Stimulated activated CD4-positive, alpha-beta T cell treated with anti-CD3 and anti-CD28 coated beads, Interleukin-1b, Interleukin-23, amount 100 ng/mL, for 24 hours (primary cell): Measurements from ENCODE around the gene SDF4.

Source experiments
- DNase-seq, 4 experiments: peaks; one replicate each; pipeline ENCODE4 v3.0.0-alpha.2; 2020; ENCODE audit warnings: low read depth in 4 of 4, low spot score in 1 of 4

The SDF4 gene

GRCh38 chr1:1229770-1230169, 2.0 kb downstream of the SDF4 start:
- DNase-seq: no peak

GRCh38 chr1:1228596-1229321, 3.0 kb downstream of the SDF4 start:
- no peak for DNase-seq

GRCh38 chr1:1228187-1228586, 3.6 kb downstream of the SDF4 start:
- no peak for DNase-seq

- no peak for DNase-seq
Measured at GRCh38 chr1:1227386-1227785, 4.4 kb downstream of the SDF4 start.

GRCh38 chr1:1226566-1227362, 5.0 kb downstream of the SDF4 start:
- no peak for DNase-seq

- DNase-seq: no peak
Measured at GRCh38 chr1:1225913-1226312, 5.9 kb downstream of the SDF4 start.

GRCh38 chr1:1225238-1225845, 6.5 kb downstream of the SDF4 start:
- no peak for DNase-seq

GRCh38 chr1:1223891-1224290, 7.9 kb downstream of the SDF4 start:
- no peak for DNase-seq

GRCh38 chr1:1223321-1223720, 8.5 kb downstream of the SDF4 start:
- no peak for DNase-seq

- no peak for DNase-seq
Measured at GRCh38 chr1:1222575-1223225, 9.1 kb downstream of the SDF4 start.

GRCh38 chr1:1221887-1222574, 9.8 kb downstream of the SDF4 start:
- no peak for DNase-seq

- DNase-seq: no peak
Measured at GRCh38 chr1:1220197-1220596, 11.6 kb downstream of the SDF4 start.

GRCh38 chr1:1219341-1219740, 12.5 kb downstream of the SDF4 start:
- peak in 1 of 4 experiments; percentile 45 for DNase-seq

- no peak for DNase-seq
Measured at GRCh38 chr1:1218524-1219200, 13.1 kb downstream of the SDF4 start.

- peak in 1 of 4 experiments; percentile 51 for DNase-seq
Measured at GRCh38 chr1:1217621-1218523, 13.9 kb downstream of the SDF4 start.

- DNase-seq: peak in 1 of 4 experiments; percentile 29
Measured at GRCh38 chr1:1216770-1217620, 14.8 kb downstream of the SDF4 start.

- no peak for DNase-seq
Measured at GRCh38 chr1:1215881-1216605, 15.8 kb downstream of the SDF4 start.
